Gastroesophageal sphincter (tissue), 4 donors: ENCODE data around the gene PIK3R2. TPM values are rescaled to one million over a fixed set of nuclear protein-coding genes. Genes with fewer than 3 reads are reported as not detected.

Experiments used
- ATAC-seq: fragments of 150-250 bp; one replicate; pipeline ENCODE4 v1.9.1; 2016; ENCODE audit warnings: mild to moderate bottlenecking, moderate library complexity
- H3K27ac ChIP-seq, 4 donors: fragments of 200-600 bp; sonication (generic) in 3 of 4; 1 replicate in 3 of 4; 2 replicates in 1 of 4; pipeline ENCODE4 v1.5.1; 2016 to 2019
- H3K27me3 ChIP-seq: fragments of 200-600 bp; sonication (generic); one replicate; pipeline ENCODE4 v1.5.1; 2019
- H3K36me3 ChIP-seq, 2 donors: fragments of 200-600 bp; sonication (generic); one replicate each; pipeline ENCODE4 v1.5.1; 2019; ENCODE audit warnings: control low read depth in 1 of 2
- H3K4me1 ChIP-seq, 3 donors: fragments of 200-600 bp; sonication (generic); 1 replicate in 2 of 3; 2 replicates in 1 of 3; pipeline ENCODE4 v1.5.1; 2016 to 2019; ENCODE audit warnings: control low read depth in 2 of 3
- H3K4me3 ChIP-seq, 2 donors: fragments of 200-600 bp; sonication (generic); one replicate each; pipeline ENCODE4 v1.5.1; 2019; ENCODE audit warnings: mild to moderate bottlenecking in 1 of 2, moderate library complexity in 1 of 2
- H3K9me3 ChIP-seq, 3 donors: fragments of 200-600 bp; sonication (generic); one replicate each; pipeline ENCODE4 v1.5.1; 2017 to 2019; ENCODE audit warnings: control low read depth in 2 of 3
- EP300 ChIP-seq: sonication (generic); formaldehyde crosslinking; IDR thresholded peaks from one replicate; pipeline ENCODE4 v1.6.1; 2017; ENCODE audit warnings: antibody characterized with exemption, mild to moderate bottlenecking
- POLR2A ChIP-seq, 2 donors: fragments of 450-650 bp; IDR thresholded peaks; one replicate each; pipeline ENCODE4 v1.6.1; 2017; ENCODE audit warnings: antibody characterized with exemption in 2 of 2, mild to moderate bottlenecking in 2 of 2, moderate library complexity in 1 of 2
- POLR2AphosphoS5 ChIP-seq: sonication (generic); formaldehyde crosslinking; IDR thresholded peaks from one replicate; pipeline ENCODE4 v1.6.1; 2017; ENCODE audit warnings: antibody characterized with exemption
- WGBS, 2 donors: methylation state at CpG; one replicate each; pipeline ENCODE4 v1.1.5; 2018; ENCODE audit warnings: low coverage in 1 of 2; 5-methylcytosine and 5-hydroxymethylcytosine counted together
- total RNA-seq, 4 donors: library from RNA; depleted of rRNA; stranded (reverse); fragments of >200 nt; gene quantifications; one replicate each; pipeline ENCODE4 v1.1.0, GENCODE V29; 2016
- TF ChIP-seq, protein P1 (sequence below), 4 experiments: fragments of 200-600 bp in 2 of 4; fragments of 450-650 bp in 2 of 4; sonication (generic) in 1 of 4; IDR thresholded peaks; one replicate each; pipeline ENCODE4 v1.5.1; 2017 to 2019; ENCODE audit warnings: antibody characterized with exemption in 4 of 4, mild to moderate bottlenecking in 2 of 4, moderate library complexity in 2 of 4

The PIK3R2 gene
- total RNA-seq, 4 donors from 2014 or later = 5.3 to 30.1 (median 22.7) TPM

- no peak for TF ChIP-seq POLR2A (IDR thresholded peaks at IDR 0.05)
- TF ChIP-seq EP300 = no peak
- TF ChIP-seq POLR2AphosphoS5 = no peak
- TF ChIP-seq, protein P1, sequence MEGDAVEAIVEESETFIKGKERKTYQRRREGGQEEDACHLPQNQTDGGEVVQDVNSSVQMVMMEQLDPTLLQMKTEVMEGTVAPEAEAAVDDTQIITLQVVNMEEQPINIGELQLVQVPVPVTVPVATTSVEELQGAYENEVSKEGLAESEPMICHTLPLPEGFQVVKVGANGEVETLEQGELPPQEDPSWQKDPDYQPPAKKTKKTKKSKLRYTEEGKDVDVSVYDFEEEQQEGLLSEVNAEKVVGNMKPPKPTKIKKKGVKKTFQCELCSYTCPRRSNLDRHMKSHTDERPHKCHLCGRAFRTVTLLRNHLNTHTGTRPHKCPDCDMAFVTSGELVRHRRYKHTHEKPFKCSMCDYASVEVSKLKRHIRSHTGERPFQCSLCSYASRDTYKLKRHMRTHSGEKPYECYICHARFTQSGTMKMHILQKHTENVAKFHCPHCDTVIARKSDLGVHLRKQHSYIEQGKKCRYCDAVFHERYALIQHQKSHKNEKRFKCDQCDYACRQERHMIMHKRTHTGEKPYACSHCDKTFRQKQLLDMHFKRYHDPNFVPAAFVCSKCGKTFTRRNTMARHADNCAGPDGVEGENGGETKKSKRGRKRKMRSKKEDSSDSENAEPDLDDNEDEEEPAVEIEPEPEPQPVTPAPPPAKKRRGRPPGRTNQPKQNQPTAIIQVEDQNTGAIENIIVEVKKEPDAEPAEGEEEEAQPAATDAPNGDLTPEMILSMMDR (IDR thresholded peaks at IDR 0.05) = no peak
- Histone ChIP-seq H3K4me1 (peaks cover 0 to 41% (median 23%) of the 10 kb centered on the region in 3 donors), H3K4me3 (peak overlapping the region; percentile 7 to 55), H3K36me3 (peaks cover 0 to 48% of the 10 kb centered on the region in 2 donors), H3K9me3 (no peaks in the 10 kb centered on the region), H3K27me3 (no peaks in the 10 kb centered on the region), H3K27ac (peak overlapping the region in 3 of 4 donors; percentile 85)
- 61% methylated on average over 10 of the region's 19 CpGs; no CpG with 5 or more reads in 1 of the 2 donors for WGBS, 2 donors
- ATAC-seq = peak; percentile 19
These were observed 8.7 kb downstream of the PIK3R2 start for GRCh38 chr19:18161636-18162002.

DNA sequence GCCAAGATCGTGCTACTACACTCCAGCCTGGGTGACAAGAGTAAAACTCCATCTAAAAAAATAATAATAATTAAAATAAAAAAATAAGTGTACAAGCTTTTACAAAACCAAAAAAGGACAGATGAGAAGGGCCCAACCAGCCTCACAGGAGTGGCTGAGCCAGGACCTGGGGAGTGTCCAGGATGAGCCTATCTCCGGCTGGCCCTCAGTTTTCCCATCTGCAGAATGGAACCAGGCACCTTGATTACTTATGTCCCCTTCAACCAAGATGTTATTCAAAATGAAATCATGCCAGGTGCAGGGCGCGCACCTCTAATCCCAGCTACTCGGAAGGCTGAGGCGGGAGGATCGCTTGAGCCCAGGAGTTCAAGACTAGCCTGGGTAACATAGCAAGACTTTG, 11.1 kb downstream of the PIK3R2 start:
- 95 to 100% methylated on average over 5 to 7 of the region's 7 CpGs for WGBS, 2 donors
- Histone ChIP-seq H3K27me3 (no peaks in the 10 kb centered on the region), H3K36me3 (peaks cover 0 to 73% of the 10 kb centered on the region in 2 donors), H3K27ac (no peak overlapping the region), H3K4me3 (no peak overlapping the region), H3K4me1 (peaks cover 0 to 21% (median 12%) of the 10 kb centered on the region in 3 donors), H3K9me3 (no peaks in the 10 kb centered on the region)
- TF ChIP-seq EP300 (no peak), POLR2AphosphoS5 (no peak), POLR2A (IDR thresholded peaks at IDR 0.05) (no peak)
- TF ChIP-seq, protein P1 (IDR thresholded peaks at IDR 0.05) = no peak
- ATAC-seq = no peak

DNA sequence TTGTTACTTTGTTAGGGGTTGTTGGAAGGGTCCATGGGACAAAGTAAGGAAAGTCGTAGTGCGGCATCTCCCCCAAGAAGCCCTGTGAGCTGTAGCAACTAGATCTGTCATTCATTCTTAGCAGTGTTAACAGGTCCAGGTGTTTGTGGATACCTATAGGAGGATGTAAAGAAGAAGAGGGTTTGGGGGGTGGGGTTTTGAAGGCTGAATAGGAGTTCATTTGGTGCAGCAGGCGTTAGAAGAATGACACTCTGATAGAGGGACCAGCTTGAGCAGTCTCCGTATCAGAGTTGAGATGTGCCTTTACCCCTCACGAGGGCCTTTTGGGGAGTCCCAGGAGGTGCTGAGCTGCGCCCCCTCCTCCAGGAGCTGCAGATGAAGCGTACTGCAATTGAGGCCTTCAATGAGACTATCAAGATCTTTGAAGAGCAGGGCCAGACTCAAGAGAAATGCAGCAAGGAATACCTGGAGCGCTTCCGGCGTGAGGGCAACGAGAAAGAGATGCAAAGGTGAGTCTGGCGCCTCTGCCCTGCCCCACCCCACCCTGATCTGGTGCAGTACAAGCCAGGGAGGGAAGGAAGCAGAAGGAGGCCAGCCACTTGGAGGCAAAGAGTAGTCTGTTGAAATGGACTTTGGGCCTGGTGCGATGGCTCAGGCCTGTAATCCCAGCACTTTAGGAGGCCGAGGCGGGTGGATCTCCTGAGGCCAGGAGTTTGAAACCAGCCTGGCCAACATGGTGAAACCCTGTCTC, 13.0 kb downstream of the PIK3R2 start:
- 95 to 100% methylated on average over 2 to 12 of the region's 15 CpGs for WGBS, 2 donors
- Histone ChIP-seq H3K27me3 (no peaks in the 10 kb centered on the region), H3K9me3 (no peaks in the 10 kb centered on the region), H3K27ac (no peak overlapping the region), H3K36me3 (peaks cover 0 to 82% of the 10 kb centered on the region in 2 donors), H3K4me1 (peaks cover 0 to 10% (median 5%) of the 10 kb centered on the region in 3 donors), H3K4me3 (no peak overlapping the region)
- no peak for TF ChIP-seq POLR2AphosphoS5
- no peak for TF ChIP-seq EP300
- TF ChIP-seq POLR2A (IDR thresholded peaks at IDR 0.05) = no peak
- TF ChIP-seq, protein P1 (IDR thresholded peaks at IDR 0.05) = no peak
- no peak for ATAC-seq

GRCh38 chr19:18167011-18167410, 14.0 kb downstream of the PIK3R2 start:
- ATAC-seq = no peak
- H3K4me3 ChIP-seq = no peak overlapping the region
- TF ChIP-seq EP300 = no peak
- TF ChIP-seq POLR2A (IDR thresholded peaks at IDR 0.05) = no peak
- TF ChIP-seq POLR2AphosphoS5 = no peak
- TF ChIP-seq, protein P1 (IDR thresholded peaks at IDR 0.05) = no peak
- no peaks in the 10 kb centered on the region for H3K27me3 ChIP-seq
- peaks cover 0 to 1% (median 0%) of the 10 kb centered on the region in 3 donors for H3K4me1 ChIP-seq
- peaks cover 0 to 80% of the 10 kb centered on the region in 2 donors for H3K36me3 ChIP-seq
- H3K9me3 ChIP-seq = no peaks in the 10 kb centered on the region
- 88% methylated on average over 2 of the region's 21 CpGs; no CpG with 5 or more reads in 1 of the 2 donors for WGBS, 2 donors
- no peak overlapping the region for H3K27ac ChIP-seq
